Heart left ventricle (tissue), 13 donors: ENCODE measurements around the gene HEPACAM.

ENCODE experiments used
- CTCF ChIP-seq, 12 donors: fragments of 200-600 bp; sonication (generic) in 4 of 12; IDR thresholded peaks; one replicate each; pipeline versions ENCODE4 v1.5.0 to v1.8.0; 2018 to 2022; ENCODE audit warnings: antibody characterized with exemption in 12 of 12, mild to moderate bottlenecking in 5 of 12
- POLR2A ChIP-seq, 2 donors: fragments of 450-650 bp; IDR thresholded peaks; one replicate each; pipeline ENCODE4 v1.6.1; 2017; ENCODE audit warnings: antibody characterized with exemption in 2 of 2, mild to moderate bottlenecking in 2 of 2, moderate library complexity in 2 of 2
- donor health status: ischemic (EF 13 %, LVEDD 7.1; RV severe dilation, severe dysfunction).
- donor health status: DM: no; HTN: yes; CAD: no.
- donor health status: DM: no; HTN: no; CAD: no.
- donor health status: ischemic (EF 25% LVEDD 6.9; RV normal size, moderate dysfunction).
- donor health status: ischemic (EF 25% LVEDD 5.7; RV mildly dilated, moderate dysfunction).
- donor health status: ischemic (EF 35%, LVEDD 5.7; RV mildly dilated, moderate dysfunction).
- donor health status: nonischemic (EF 11% LVEDD 7.7; RV severe dilation, severe dysfunction).
- donor health status: DM: yes; HTN: yes; CAD: no.
- donor health status: PGD.
- donor health status: ischemic (EF 29% LVEDD 5.4; RV normal size, mild dysfunction).
- donor health status: nonischemic (EF 23%, LVEDD 6.1; RV moderate dilation, normal function).

- TF ChIP-seq POLR2A (IDR thresholded peaks at IDR 0.05) (no peak), CTCF (IDR thresholded peaks at IDR 0.05) (no peak)
Measured at GRCh38 chr11:124976531-124976930, 40.7 kb upstream of the HEPACAM start.
